Activated CD8-positive, alpha-beta T cell treated with anti-CD3 and anti-CD28 coated beads for 36 hours (primary cell): Measurements from ENCODE around the gene CCL17. TPM values are rescaled to one million over a fixed set of nuclear protein-coding genes. Genes with fewer than 3 reads are reported as not detected.
A peak's percentile ranks its signal among the peaks of the same experiment; 100 is the strongest.

Source experiments
- ATAC-seq: fragments of 200-7000 bp; cut with Tn5 transposase; one replicate; pipeline ENCODE4 v1.10.0; 2021; ENCODE audit warnings: mild to moderate bottlenecking, moderate library complexity
- CTCF ChIA-PET: fragments of 350-600 bp; sonication (Branson Sonifier 250); formaldehyde crosslinking; loops from one replicate; lab custom pipeline; 2021; ENCODE audit warnings: antibody characterized with exemption; lab: Charles Lee
- POLR2A ChIA-PET: fragments of 350-600 bp; sonication (Branson Sonifier 250); formaldehyde crosslinking; loops from one replicate; lab custom pipeline; 2021; ENCODE audit warnings: antibody characterized with exemption; lab: Charles Lee
- DNase-seq: peaks from one replicate; pipeline ENCODE4 v3.0.0-alpha.2; 2020
- H3K27ac Mint-ChIP-seq: one replicate; pipeline ENCODE4 v1.8.0; 2021; ENCODE audit warnings: mild to moderate bottlenecking, mixed read lengths
- H3K27me3 Mint-ChIP-seq: one replicate; pipeline ENCODE4 v1.8.0; 2021; ENCODE audit warnings: mixed read lengths
- H3K36me3 Mint-ChIP-seq: one replicate; pipeline ENCODE4 v1.8.0; 2021; ENCODE audit warnings: low read depth, mixed read lengths
- H3K4me1 Mint-ChIP-seq: one replicate; pipeline ENCODE4 v1.8.0; 2021; ENCODE audit warnings: low read depth, mixed read lengths
- H3K4me3 Mint-ChIP-seq: one replicate; pipeline ENCODE4 v1.8.0; 2021; ENCODE audit warnings: mild to moderate bottlenecking, moderate library complexity, mixed read lengths
- H3K9me3 Mint-ChIP-seq: one replicate; pipeline ENCODE4 v1.8.0; 2021; ENCODE audit warnings: mixed read lengths
- intact Hi-C: fragments of 100-400 bp; cut with micrococcal nuclease; formaldehyde crosslinking; loops from one replicate; pipeline ENCODE4 v1.10.0; 2022
- total RNA-seq, 2 experiments: library from RNA; stranded (reverse); gene quantifications; one replicate each; pipeline ENCODE4 v1.2.3, GENCODE V29; 2021
- TF ChIP-seq, protein P1 (sequence below): fragments of 200-600 bp; IDR thresholded peaks from one replicate; pipeline ENCODE4 v1.8.0; 2022; ENCODE audit warnings: antibody characterized with exemption, mild to moderate bottlenecking

CCL17 gene
- total RNA-seq, 2 experiments from 2014 or later, result 2.1 to 2.9 TPM

DNA sequence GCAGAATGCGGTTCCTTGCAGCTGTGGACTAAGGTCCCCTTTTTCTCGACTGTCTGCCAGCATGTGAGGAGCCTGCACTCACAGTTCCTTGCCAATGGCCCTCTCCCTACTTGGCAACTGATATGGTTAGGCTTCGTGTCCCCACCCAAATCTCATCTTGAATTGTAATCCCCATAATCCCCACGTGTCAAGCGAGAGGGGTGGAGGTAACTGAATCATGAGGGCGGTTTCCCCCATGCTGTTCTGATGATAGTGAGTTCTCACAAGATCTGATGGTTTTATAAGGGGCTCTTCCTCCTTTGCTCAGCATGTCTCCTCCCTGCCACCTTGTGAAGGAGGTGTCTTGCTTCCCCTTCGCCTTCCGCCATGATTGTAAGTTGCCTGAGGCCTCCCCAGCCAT is 22.7 kb downstream of the CCL17 start:
- ChIA-PET CTCF (interaction anchor here (1.0 to 3.0 kb wide), 4 partner anchors 8 to 126 kb away, joined by 3 to 16 read pairs (median 4); no protein-coding TSS in a partner anchor), POLR2A (no interaction called here)
- intact Hi-C loops, result no loop called here
- Mint-ChIP-seq H3K36me3 (peaks cover 38% of the 10 kb centered on the region), H3K9me3 (no peaks in the 10 kb centered on the region), H3K27ac (peak overlapping the region; percentile 17), H3K4me3 (no peak overlapping the region), H3K27me3 (no peaks in the 10 kb centered on the region), H3K4me1 (peaks cover 3% of the 10 kb centered on the region)
- ATAC-seq (no peak), DNase-seq (no peak)
- TF ChIP-seq, protein P1, sequence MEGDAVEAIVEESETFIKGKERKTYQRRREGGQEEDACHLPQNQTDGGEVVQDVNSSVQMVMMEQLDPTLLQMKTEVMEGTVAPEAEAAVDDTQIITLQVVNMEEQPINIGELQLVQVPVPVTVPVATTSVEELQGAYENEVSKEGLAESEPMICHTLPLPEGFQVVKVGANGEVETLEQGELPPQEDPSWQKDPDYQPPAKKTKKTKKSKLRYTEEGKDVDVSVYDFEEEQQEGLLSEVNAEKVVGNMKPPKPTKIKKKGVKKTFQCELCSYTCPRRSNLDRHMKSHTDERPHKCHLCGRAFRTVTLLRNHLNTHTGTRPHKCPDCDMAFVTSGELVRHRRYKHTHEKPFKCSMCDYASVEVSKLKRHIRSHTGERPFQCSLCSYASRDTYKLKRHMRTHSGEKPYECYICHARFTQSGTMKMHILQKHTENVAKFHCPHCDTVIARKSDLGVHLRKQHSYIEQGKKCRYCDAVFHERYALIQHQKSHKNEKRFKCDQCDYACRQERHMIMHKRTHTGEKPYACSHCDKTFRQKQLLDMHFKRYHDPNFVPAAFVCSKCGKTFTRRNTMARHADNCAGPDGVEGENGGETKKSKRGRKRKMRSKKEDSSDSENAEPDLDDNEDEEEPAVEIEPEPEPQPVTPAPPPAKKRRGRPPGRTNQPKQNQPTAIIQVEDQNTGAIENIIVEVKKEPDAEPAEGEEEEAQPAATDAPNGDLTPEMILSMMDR, result no peak

DNA sequence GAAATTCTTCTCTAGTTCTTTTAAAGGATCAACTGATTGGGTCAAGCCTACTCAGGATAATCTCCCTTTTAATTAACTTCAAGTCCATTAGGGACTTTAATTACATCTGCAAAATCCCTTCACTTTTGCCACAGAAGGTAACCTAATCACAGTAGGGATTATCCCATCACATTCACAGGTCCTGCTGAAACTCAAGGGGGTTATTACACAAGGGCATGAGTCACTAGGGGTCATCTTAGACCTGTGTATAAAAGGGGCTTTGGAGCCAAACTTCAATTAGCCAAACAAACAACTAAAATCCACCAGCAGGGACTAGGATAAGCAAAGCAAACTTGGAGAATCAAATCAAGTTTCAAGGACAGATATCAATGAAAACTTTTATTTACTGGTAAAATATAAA is 23.3 kb downstream of the CCL17 start:
- ChIA-PET CTCF (no interaction called here), POLR2A (no interaction called here)
- peaks cover 6% of the 10 kb centered on the region for H3K4me1 Mint-ChIP-seq
- no peak overlapping the region for H3K4me3 Mint-ChIP-seq
- no peak overlapping the region for H3K27ac Mint-ChIP-seq
- TF ChIP-seq, protein P1, result no peak
- peaks cover 43% of the 10 kb centered on the region for H3K36me3 Mint-ChIP-seq
- no peaks in the 10 kb centered on the region for H3K27me3 Mint-ChIP-seq
- no peaks in the 10 kb centered on the region for H3K9me3 Mint-ChIP-seq
- DNase-seq (no peak), ATAC-seq (no peak)
- intact Hi-C loops, result no loop called here

DNA sequence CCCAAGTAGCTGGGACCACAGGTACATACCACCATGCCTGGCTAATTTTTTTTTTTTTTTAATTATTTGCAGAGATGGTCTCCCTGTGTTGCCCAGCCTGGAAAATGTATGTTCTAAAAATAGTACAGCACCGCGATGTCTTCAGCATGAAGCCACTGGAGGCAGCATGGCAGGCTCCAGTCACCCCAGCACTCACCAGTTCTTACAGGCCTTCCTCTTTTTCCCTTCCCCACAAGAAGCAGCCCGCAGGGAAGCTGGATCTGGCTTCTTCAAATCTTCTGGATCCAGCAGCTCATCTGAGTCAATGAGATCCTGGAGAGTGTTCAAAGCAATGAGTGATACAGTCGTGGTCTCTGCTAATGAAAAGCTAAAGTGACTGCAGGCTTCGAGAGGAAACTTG is 26.4 kb downstream of the CCL17 start:
- TF ChIP-seq, protein P1, result no peak
- H3K27me3 Mint-ChIP-seq, result no peaks in the 10 kb centered on the region
- H3K4me1 Mint-ChIP-seq, result peaks cover 29% of the 10 kb centered on the region
- no peaks in the 10 kb centered on the region for H3K9me3 Mint-ChIP-seq
- ChIA-PET POLR2A (interaction anchor here (1.3 kb wide), 1 partner anchor 11 kb away, joined by 3 read pairs; no protein-coding TSS in a partner anchor), CTCF (interaction anchor here (1.3 to 6.0 kb wide), 3 partner anchors 11 to 89 kb away, joined by 3 to 81 read pairs (median 4); partner anchors contain the start of gene CIAPIN1)
- no peak overlapping the region for H3K4me3 Mint-ChIP-seq
- intact Hi-C loops, result no loop called here
- no peak for ATAC-seq
- H3K27ac Mint-ChIP-seq, result no peak overlapping the region
- peaks cover 67% of the 10 kb centered on the region for H3K36me3 Mint-ChIP-seq
- DNase-seq, result no peak

DNA sequence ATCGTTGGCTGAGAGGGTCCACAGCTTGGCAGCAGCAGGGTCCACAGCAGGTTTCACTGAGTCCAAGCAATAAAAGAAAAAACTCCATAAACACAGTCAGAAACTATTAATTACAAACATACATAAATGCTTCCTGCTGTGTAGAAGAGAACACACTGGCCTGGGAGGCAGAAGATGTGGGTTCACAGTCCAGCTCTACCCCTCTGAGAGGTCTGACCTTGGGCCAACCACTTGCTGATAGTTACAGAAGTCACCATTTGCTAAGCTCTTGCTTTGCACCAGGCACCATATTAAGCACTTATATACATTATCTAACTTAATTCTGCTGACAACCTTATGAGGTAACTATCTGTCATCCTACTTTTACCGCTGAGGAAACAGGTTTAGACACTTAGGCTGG is 27.9 kb downstream of the CCL17 start:
- peak overlapping the region; percentile 66 for H3K27ac Mint-ChIP-seq
- ChIA-PET CTCF (interaction anchor here (1.1 to 6.0 kb wide), 8 partner anchors 10 to 130 kb away, joined by 3 to 81 read pairs (median 4); partner anchors contain the start of gene POLR2C), POLR2A (interaction anchor here (0.7 to 2.7 kb wide), 4 partner anchors 9 to 34 kb away, joined by 3 to 9 read pairs (median 4); partner anchors contain the start of genes CIAPIN1 and COQ9)
- H3K36me3 Mint-ChIP-seq, result peaks cover 70% of the 10 kb centered on the region
- no peak for ATAC-seq
- H3K9me3 Mint-ChIP-seq, result no peaks in the 10 kb centered on the region
- H3K4me1 Mint-ChIP-seq, result peaks cover 29% of the 10 kb centered on the region
- no peak for DNase-seq
- intact Hi-C loops, result no loop called here
- TF ChIP-seq, protein P1, result no peak
- no peaks in the 10 kb centered on the region for H3K27me3 Mint-ChIP-seq
- H3K4me3 Mint-ChIP-seq, result no peak overlapping the region

DNA sequence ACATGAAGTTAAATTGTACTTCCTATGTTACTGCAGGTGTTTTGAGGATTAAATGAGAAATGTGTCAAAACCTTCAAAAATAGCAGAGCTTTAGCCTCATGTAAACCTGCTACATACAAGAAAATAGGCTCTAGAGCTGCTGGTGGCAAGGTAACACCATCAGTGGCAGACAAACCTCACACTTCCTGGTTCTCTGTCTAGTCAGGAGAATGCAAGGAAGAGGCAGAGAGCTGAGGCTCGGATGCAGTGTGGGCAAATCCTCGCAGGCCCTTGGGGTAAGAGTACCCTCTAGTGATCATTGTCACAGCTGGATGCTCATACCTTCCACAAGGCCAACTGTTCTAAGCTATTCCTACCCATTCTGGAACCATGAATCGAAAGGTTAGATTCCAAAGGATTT is 28.4 kb downstream of the CCL17 start:
- peaks cover 68% of the 10 kb centered on the region for H3K36me3 Mint-ChIP-seq
- intact Hi-C loops, result no loop called here
- ATAC-seq (no peak), DNase-seq (no peak)
- ChIA-PET CTCF (interaction anchor here (0.8 to 6.0 kb wide), 9 partner anchors 9 to 131 kb away, joined by 3 to 81 read pairs (median 4); partner anchors contain the start of gene POLR2C), POLR2A (interaction anchor here (0.6 to 2.7 kb wide), 5 partner anchors 10 to 283 kb away, joined by 3 to 9 read pairs (median 4); partner anchors contain the start of genes CIAPIN1 and COQ9)
- peak overlapping the region; percentile 66 for H3K27ac Mint-ChIP-seq
- H3K27me3 Mint-ChIP-seq, result no peaks in the 10 kb centered on the region
- peaks cover 29% of the 10 kb centered on the region for H3K4me1 Mint-ChIP-seq
- no peaks in the 10 kb centered on the region for H3K9me3 Mint-ChIP-seq
- H3K4me3 Mint-ChIP-seq, result no peak overlapping the region
- TF ChIP-seq, protein P1, result no peak
